Measurements from ENCODE around the gene GSK3B. TPM values are rescaled to one million over a fixed set of nuclear protein-coding genes. Genes with fewer than 3 reads are reported as not detected.

Gene GSK3B
- total and polyA plus RNA-seq, 3 donors from 2014 or later, result 64.9 to 73.1 (median 65.1) TPM

- Histone ChIP-seq H3K4me3 (no peak overlapping the region), H3K36me3 (ENCODE audit: low read depth, missing control alignments) (no peaks in the 10 kb centered on the region), H3K27me3 (no peaks in the 10 kb centered on the region), H3K4me1 (no peaks in the 10 kb centered on the region), H3K27ac (no peak overlapping the region), H3K9me3 (no peaks in the 10 kb centered on the region)
- DNase-seq, result no peak
- WGBS, 2 donors, result 95 to 96% methylated on average over 4 of the region's 4 CpGs
- TF ChIP-seq POLR2A (IDR thresholded peaks at IDR 0.05) (no peak), CTCF (IDR thresholded peaks at IDR 0.05) (no peak)
- intact Hi-C loops (cut with DNase I; ENCODE audit: low total_unique reads), result no loop called here
Measured at GRCh38 chr3:120139140-120139539, 44.9 kb upstream of the GSK3B start.

GRCh38 chr3:120137548-120137947 is 43.3 kb upstream of the GSK3B start:
- TF ChIP-seq POLR2A (IDR thresholded peaks at IDR 0.05) (no peak), CTCF (IDR thresholded peaks at IDR 0.05) (no peak)
- Histone ChIP-seq H3K36me3 (ENCODE audit: low read depth, missing control alignments) (no peaks in the 10 kb centered on the region), H3K27me3 (no peaks in the 10 kb centered on the region), H3K4me1 (no peaks in the 10 kb centered on the region), H3K9me3 (no peaks in the 10 kb centered on the region), H3K27ac (no peak overlapping the region), H3K4me3 (no peak overlapping the region)
- intact Hi-C loops (cut with DNase I; ENCODE audit: low total_unique reads), result no loop called here
- 77 to 82% methylated on average over 2 of the region's 2 CpGs for WGBS, 2 donors
- DNase-seq, result no peak

- WGBS, 2 donors, result 85 to 89% methylated on average over 3 of the region's 3 CpGs
Measured at GRCh38 chr3:120130656-120131055, 36.4 kb upstream of the GSK3B start.

GRCh38 chr3:120129718-120130513 is 35.7 kb upstream of the GSK3B start:
- intact Hi-C loops (cut with DNase I; ENCODE audit: low total_unique reads), result no loop called here

More at GRCh38 chr3:120130656-120131055, 36.4 kb upstream of the GSK3B start:
- DNase-seq, result no peak
- Histone ChIP-seq H3K4me3 (no peak overlapping the region), H3K27ac (no peak overlapping the region), H3K4me1 (no peaks in the 10 kb centered on the region), H3K27me3 (no peaks in the 10 kb centered on the region), H3K9me3 (no peaks in the 10 kb centered on the region), H3K36me3 (ENCODE audit: low read depth, missing control alignments) (no peaks in the 10 kb centered on the region)
- intact Hi-C loops (cut with DNase I; ENCODE audit: low total_unique reads), result no loop called here
- TF ChIP-seq POLR2A (IDR thresholded peaks at IDR 0.05) (no peak), CTCF (IDR thresholded peaks at IDR 0.05) (no peak)

More at GRCh38 chr3:120129718-120130513, 35.7 kb upstream of the GSK3B start:
- Histone ChIP-seq H3K27me3 (no peaks in the 10 kb centered on the region), H3K4me3 (no peak overlapping the region), H3K9me3 (no peaks in the 10 kb centered on the region), H3K27ac (no peak overlapping the region), H3K4me1 (no peaks in the 10 kb centered on the region), H3K36me3 (ENCODE audit: low read depth, missing control alignments) (no peaks in the 10 kb centered on the region)
- TF ChIP-seq CTCF (IDR thresholded peaks at IDR 0.05) (no peak), POLR2A (IDR thresholded peaks at IDR 0.05) (no peak)
- 83 to 85% methylated on average over 2 of the region's 2 CpGs for WGBS, 2 donors
- DNase-seq, result no peak
